Endodermal cell (in vitro differentiated cells): ENCODE results near the gene PXDC1. TPM values are rescaled to one million over a fixed set of nuclear protein-coding genes. Genes with fewer than 3 reads are reported as not detected.

Experiments used
- DNase-seq: peaks from one replicate; pipeline ENCODE4 v3.0.0-alpha.2; 2017
- H3K27ac ChIP-seq: 2 replicates; pipeline ENCODE4 v1.5.1; 2013; ENCODE audit warnings: mild to moderate bottlenecking, low read depth, low read length, moderate library complexity
- H3K27me3 ChIP-seq: 2 replicates; pipeline ENCODE4 v1.6.1; 2013; ENCODE audit warnings: mild to moderate bottlenecking, low read length, moderate library complexity; ENCODE audit not compliant: insufficient read depth, control insufficient read depth, poor library complexity, severe bottlenecking
- H3K36me3 ChIP-seq: 2 replicates; pipeline ENCODE4 v1.7.0; 2013; ENCODE audit warnings: mild to moderate bottlenecking, low read length, moderate library complexity; ENCODE audit not compliant: control insufficient read depth, insufficient read depth
- H3K4me1 ChIP-seq: one replicate; pipeline ENCODE4 v1.7.0; 2013; ENCODE audit warnings: low read length; ENCODE audit not compliant: control insufficient read depth, insufficient read depth
- H3K4me3 ChIP-seq: 2 replicates; pipeline ENCODE4 v1.5.1; 2013; ENCODE audit warnings: mild to moderate bottlenecking, low read length, moderate library complexity
- H3K9ac ChIP-seq: 2 replicates; pipeline ENCODE4 v1.6.1; 2013; ENCODE audit warnings: mild to moderate bottlenecking, low read length, moderate library complexity; ENCODE audit not compliant: poor library complexity, severe bottlenecking; ENCODE audit errors: extremely low read depth
- H3K9me3 ChIP-seq: 2 replicates; pipeline ENCODE4 v1.6.1; 2013; ENCODE audit warnings: mild to moderate bottlenecking, low read length, moderate library complexity; ENCODE audit not compliant: control insufficient read depth
- H3K27ac Mint-ChIP-seq: 2 replicates; pipeline ENCODE4 v1.8.0; 2020; ENCODE audit warnings: mixed read lengths
- H3K27me3 Mint-ChIP-seq: 2 replicates; pipeline ENCODE4 v1.8.0; 2021; ENCODE audit warnings: mild to moderate bottlenecking, mixed read lengths; ENCODE audit not compliant: insufficient read depth
- H3K36me3 Mint-ChIP-seq: 2 replicates; pipeline ENCODE4 v1.8.0; 2020; ENCODE audit warnings: low read depth, mixed read lengths
- H3K4me1 Mint-ChIP-seq: 2 replicates; pipeline ENCODE4 v1.8.0; 2020; ENCODE audit warnings: mixed read lengths
- H3K4me3 Mint-ChIP-seq: 2 replicates; pipeline ENCODE4 v1.8.0; 2020; ENCODE audit warnings: mild to moderate bottlenecking, moderate library complexity, mixed read lengths
- H3K9me3 Mint-ChIP-seq: 2 replicates; pipeline ENCODE4 v1.8.0; 2020; ENCODE audit warnings: mild to moderate bottlenecking, mixed read lengths
- CTCF ChIP-seq: fragments of 200-600 bp; sonication (generic); conservative IDR thresholded peaks from 2 replicates; pipeline ENCODE4 v1.5.0; 2021; ENCODE audit warnings: antibody characterized with exemption, mild to moderate bottlenecking
- WGBS, 2 experiments: methylation state at CpG; one replicate each; pipeline versions ENCODE4 v1.1.5 to v1.1.7; 2013; ENCODE audit warnings: missing lambda C conversion rate in 2 of 2, mixed read lengths in 1 of 2; ENCODE audit not compliant: insufficient coverage in 1 of 2, insufficient read length in 1 of 2; 5-methylcytosine and 5-hydroxymethylcytosine counted together
- total RNA-seq, 2 donors: library from RNA; stranded (reverse); fragmentation: NEBNext Ultra II Directional in 1 of 2; extraction: Animal tissue kit (Norgen Biotek cat#: 25700) in 1 of 2; gene quantifications; 2 replicates in 1 of 2; 3 replicates in 1 of 2; pipeline ENCODE4 v1.2.1, GENCODE V29; 2021

PXDC1 gene
- total RNA-seq, 2 donors from 2014 or later: 3.3 to 4.6 TPM

- no peak for DNase-seq
- Histone ChIP-seq H3K4me1 (no peaks in the 10 kb centered on the region), H3K9ac (no peak overlapping the region), H3K27ac (no peak overlapping the region), H3K9me3 (no peaks in the 10 kb centered on the region), H3K36me3 (no peaks in the 10 kb centered on the region), H3K4me3 (no peak overlapping the region), H3K27me3 (no peaks in the 10 kb centered on the region)
- 89 to 90% methylated on average over 4 of the region's 4 CpGs for WGBS, 2 experiments
- no peak for TF ChIP-seq CTCF
- Mint-ChIP-seq H3K27ac (no peak overlapping the region), H3K27me3 (no peaks in the 10 kb centered on the region), H3K4me3 (no peak overlapping the region), H3K36me3 (no peaks in the 10 kb centered on the region), H3K9me3 (peaks cover 5% of the 10 kb centered on the region), H3K4me1 (peaks cover 4% of the 10 kb centered on the region)
Measured at GRCh38 chr6:3714111-3714510, 37.4 kb downstream of the PXDC1 start.

GRCh38 chr6:3712827-3713665 is 38.5 kb downstream of the PXDC1 start:
- H3K4me3 Mint-ChIP-seq: no peak overlapping the region
- Histone ChIP-seq H3K36me3 (no peaks in the 10 kb centered on the region), H3K4me3 (no peak overlapping the region), H3K27me3 (no peaks in the 10 kb centered on the region), H3K9ac (no peak overlapping the region), H3K9me3 (no peaks in the 10 kb centered on the region), H3K4me1 (no peaks in the 10 kb centered on the region), H3K27ac (no peak overlapping the region)
- H3K9me3 Mint-ChIP-seq: peaks cover 5% of the 10 kb centered on the region
- peaks cover 2% of the 10 kb centered on the region for H3K4me1 Mint-ChIP-seq
- WGBS, 2 experiments: 88 to 96% methylated on average over 7 to 9 of the region's 9 CpGs
- peak; percentile 29 for DNase-seq
- peak overlapping the region; percentile 31 for H3K27ac Mint-ChIP-seq
- TF ChIP-seq CTCF: no peak
- no peaks in the 10 kb centered on the region for H3K27me3 Mint-ChIP-seq
- H3K36me3 Mint-ChIP-seq: no peaks in the 10 kb centered on the region

GRCh38 chr6:3711776-3712175 is 39.7 kb downstream of the PXDC1 start:
- H3K27ac Mint-ChIP-seq: no peak overlapping the region

More at GRCh38 chr6:3711776-3712175, 39.7 kb downstream of the PXDC1 start:
- Histone ChIP-seq H3K27ac (no peak overlapping the region), H3K9me3 (no peaks in the 10 kb centered on the region), H3K4me1 (no peaks in the 10 kb centered on the region), H3K27me3 (no peaks in the 10 kb centered on the region), H3K4me3 (no peak overlapping the region), H3K36me3 (no peaks in the 10 kb centered on the region), H3K9ac (no peak overlapping the region)
- H3K9me3 Mint-ChIP-seq: peaks cover 8% of the 10 kb centered on the region
- no peak for DNase-seq
- no peak overlapping the region for H3K4me3 Mint-ChIP-seq
- 94 to 96% methylated on average over 5 to 6 of the region's 6 CpGs for WGBS, 2 experiments
- peaks cover 2% of the 10 kb centered on the region for H3K4me1 Mint-ChIP-seq
- peaks cover 2% of the 10 kb centered on the region for H3K27me3 Mint-ChIP-seq
- no peak for TF ChIP-seq CTCF
- H3K36me3 Mint-ChIP-seq: no peaks in the 10 kb centered on the region
